Activated CD8-positive, alpha-beta memory T cell treated with anti-CD3 and anti-CD28 coated beads, Interleukin-2, amount 50 U/mL, for 48 hours (primary cell): ENCODE data around the gene MS4A18.
"Not testable (repeated sequence)": the region's sequence is repeated elsewhere in the genome, so short reads cannot be mapped to it uniquely, and the experiment has no call there.

Experiments used
- DNase-seq: peaks from one replicate; pipeline ENCODE4 v3.0.0-alpha.2; 2020

MS4A18 gene

DNA sequence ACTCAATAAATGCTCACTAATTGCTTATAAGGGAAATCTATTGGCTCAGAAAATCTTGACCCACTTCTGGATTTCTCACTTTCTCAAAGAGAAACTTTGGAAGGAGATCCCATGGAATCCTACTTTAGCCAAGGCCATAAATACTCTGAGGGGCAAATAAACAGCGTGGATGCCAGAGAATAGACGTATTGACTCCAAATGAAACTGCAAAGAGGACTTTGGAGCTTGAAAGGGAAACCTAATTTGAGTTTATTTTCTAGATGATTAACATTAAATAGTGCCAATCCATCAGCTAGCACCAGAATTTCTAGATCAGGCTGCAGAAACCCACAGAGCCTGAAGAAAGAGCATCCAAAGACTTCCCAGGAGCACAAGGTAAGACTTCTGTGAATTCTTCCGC, at the start of gene MS4A18:
TSS of gene MS4A18 (plus strand) at position 301 of the 400 bp plus-strand sequence.
- DNase-seq, result no peak

- DNase-seq, result not testable (repeated sequence)
These were observed 46.3 kb upstream of the MS4A18 start for GRCh38 chr11:60678231-60678630.

DNA sequence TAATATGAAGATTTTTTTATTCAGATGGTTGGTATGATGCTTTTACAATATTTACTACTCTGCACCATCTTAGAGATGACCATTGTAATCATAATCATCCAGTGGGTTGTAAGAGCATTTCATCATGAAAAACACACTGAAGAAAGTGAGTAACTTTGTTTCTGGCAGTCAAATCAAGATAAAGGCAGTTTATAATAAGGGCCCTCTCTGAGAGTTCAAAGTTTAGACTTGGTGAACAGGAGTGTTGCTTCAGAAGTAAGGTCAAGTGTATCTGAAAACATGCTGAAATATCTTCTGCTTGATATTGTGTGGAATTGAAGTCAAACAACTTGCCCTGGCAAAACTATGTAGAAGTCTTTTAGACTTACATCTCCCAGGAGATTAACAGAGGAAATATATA, 44.6 kb upstream of the MS4A18 start:
- no peak for DNase-seq

DNA sequence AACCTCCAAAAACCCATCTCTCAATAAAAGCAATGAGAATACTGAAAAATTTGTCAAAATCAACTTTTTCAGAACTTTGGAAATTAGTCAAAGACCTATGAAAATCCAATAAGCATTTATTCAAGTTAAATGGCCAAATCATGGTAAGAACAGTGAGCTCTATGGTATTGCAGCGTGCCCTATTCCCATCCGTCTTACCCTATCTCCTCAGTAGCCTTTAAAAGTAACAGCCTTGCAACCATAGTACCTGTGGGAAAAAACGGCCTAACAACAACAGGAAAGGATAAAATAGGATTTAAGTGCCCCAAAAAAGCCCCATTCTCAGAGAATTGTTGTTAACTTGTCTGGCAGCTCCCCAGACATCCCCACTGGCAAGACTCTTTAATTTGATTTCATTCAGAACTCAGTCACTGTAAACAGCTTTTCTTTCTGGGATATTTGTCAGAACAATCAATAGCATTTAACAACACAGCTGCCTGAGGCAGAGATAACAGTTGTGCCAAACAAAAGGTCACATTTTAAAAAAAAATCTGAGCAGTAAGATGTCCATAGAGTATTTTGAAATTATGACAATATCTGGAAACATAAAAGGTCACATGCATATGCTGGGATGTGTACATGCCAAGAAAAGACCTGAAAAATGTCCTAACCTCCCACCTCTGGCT, 43.9 kb upstream of the MS4A18 start:
- no peak for DNase-seq

DNA sequence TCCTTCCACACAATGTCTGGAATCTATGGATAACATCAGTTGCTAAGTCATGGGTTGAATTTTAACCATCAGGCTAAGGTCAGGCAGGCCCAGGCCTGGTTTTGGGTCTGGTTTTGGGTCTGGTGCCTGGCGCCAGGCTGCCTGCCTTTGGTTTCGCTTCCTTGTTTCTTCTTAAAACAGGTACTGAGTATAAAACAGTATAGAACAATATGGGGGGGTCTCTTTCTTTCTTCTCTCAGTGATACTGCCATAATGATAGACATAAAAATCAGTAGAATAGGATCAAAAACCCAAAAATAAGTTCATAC, 40.0 kb upstream of the MS4A18 start:
- not testable (repeated sequence) for DNase-seq

DNA sequence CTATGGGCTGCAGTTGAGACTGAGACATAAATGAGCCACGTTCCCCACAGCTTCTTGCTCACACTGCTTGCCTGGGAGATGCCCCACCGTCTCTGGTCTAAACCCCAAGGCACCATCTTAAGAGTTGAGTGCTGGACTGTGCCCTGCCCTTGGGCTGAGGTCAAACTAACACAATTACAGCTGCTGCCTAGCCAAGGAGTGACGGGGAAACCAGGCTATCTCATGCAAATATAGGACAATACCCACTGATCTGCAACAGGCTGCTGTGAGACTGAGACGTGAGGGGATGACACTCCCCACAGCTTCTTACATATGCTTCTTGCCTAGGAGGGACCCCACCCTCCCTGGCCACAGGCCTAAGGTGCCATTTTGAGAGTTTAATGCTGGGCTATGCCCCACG, 32.9 kb upstream of the MS4A18 start:
- DNase-seq, result no peak

DNA sequence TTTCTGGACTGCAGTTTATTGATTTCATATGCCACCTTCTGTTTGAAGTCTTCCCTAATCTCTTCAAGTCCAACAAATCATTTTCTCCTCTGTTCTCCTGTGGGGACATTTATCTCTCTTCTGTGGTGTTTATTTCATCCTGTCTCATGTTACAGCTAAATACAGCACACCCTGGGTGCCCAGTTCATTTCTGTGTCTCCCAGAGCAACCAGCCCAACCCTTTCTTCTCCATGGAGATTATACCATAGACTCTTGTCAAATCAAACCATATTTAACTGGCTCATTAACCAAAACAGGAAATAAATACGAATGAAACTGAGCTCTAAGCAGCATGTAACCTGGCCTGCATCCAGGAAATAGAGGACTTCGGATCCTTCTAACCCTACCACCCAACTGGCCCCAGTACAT, 25.2 kb upstream of the MS4A18 start, which contains the start of gene MS4A8:
TSS of gene MS4A8 (plus strand) at position 329 of the 408 bp plus-strand sequence. CDS start 1,249 bp downstream, outside the sequence.
- no peak for DNase-seq

GRCh38 chr11:60699936-60700335, 24.6 kb upstream of the MS4A18 start:
- DNase-seq, result no peak

DNA sequence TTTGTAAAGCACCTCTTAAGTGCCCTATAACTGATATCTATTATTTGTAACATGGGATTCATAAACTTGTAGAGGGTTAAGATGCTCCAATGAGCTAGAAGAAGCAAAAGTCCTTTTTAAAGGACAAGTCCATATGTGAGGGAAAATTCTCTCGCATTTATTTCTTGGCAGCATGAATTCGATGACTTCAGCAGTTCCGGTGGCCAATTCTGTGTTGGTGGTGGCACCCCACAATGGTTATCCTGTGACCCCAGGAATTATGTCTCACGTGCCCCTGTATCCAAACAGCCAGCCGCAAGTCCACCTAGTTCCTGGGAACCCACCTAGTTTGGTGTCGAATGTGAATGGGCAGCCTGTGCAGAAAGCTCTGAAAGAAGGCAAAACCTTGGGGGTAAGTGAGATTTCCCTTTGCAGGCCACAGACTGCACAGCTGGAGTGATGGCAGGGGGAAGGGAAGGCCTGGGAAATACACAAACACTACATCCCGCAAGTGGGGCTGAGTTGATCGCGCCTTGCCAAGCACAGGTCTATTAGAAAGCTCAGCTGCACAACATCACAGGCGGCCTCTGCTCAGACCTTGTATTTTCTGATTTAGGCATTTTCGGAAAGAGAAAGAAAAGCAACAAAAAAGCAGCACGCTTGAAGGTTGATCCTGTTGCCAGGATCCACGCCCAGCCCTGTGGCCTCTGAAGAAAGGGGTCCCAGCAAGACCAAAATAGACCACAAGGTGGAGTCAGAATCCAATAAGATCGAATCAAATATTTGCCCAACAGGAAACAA, 23.6 kb upstream of the MS4A18 start:
- DNase-seq, result no peak

DNA sequence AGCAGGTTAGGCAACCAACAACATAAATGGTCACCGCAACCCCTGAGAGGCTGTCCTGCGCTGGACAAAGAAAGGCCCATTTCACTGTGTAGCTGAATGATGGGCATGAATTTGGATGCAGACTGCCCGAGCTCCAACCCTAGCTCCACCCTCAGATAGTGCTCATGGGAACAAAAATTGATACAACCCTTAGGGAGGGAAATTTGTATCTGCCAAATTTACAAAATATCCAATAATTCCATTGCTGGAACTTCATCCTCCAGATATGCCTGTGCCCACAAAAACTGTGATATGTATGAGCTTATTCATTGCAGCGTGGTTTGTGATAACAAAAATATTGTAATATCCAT, 23.1 kb upstream of the MS4A18 start:
- DNase-seq, result no peak

- DNase-seq, result no peak
These were observed 21.1 kb upstream of the MS4A18 start for GRCh38 chr11:60703374-60703773.

GRCh38 chr11:60705895-60706294, 18.6 kb upstream of the MS4A18 start:
- DNase-seq, result no peak

DNA sequence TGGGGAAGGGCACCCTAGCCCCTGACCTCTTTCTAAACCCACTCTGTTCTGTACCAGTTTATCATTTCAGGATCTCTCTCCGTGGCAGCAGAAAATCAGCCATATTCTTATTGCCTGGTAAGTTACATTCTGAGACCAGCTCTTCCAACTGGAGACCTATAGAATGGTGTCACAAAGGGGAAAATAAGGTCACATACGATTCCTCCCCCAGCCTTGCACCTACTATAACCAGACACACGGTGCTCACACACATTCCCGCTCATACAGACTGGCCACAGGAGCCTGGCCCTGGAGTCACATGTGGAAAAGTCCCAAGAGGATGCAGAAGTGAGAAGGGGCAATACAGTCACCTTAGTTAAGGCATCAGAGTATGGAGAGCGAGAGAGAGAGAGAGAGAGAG, 17.6 kb upstream of the MS4A18 start:
- DNase-seq, result no peak

DNA sequence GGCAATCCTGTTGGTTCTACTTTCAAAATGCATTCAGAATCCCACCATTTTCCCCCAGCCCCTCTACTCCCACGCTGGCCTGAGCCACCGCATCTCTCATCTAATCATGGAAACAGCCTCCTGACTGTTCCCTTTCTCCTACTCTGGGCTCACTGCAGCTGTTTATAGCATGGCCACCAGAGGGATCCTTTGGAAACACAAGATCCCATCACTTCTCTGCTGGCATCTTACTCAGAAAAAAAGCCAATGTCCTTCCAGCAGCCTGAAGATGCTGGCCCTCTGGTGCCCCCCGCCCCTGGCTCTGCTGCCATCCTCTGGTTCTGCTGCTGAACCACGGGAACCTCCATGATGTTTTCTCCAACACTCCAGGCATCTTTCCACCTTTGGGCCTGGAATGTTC, 14.0 kb upstream of the MS4A18 start:
- DNase-seq, result no peak

DNA sequence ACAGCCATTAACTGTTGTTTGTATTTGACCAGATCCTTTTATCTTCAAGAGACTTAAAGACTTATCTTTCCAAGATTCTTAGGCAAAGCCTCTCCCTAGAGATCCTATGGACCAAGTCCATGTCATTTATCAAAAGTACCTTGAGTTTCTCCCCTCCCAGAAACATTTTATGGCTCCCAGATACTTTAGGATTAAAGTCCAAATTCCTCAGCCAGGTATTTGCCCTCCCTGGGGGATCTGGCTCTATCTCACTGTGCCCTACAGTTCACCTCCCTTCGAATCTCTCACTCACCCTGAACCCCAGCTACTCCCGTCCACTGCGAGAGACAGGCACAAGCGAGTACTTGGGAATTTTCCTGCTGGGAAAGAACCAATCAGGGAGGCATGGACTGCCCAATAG, 13.2 kb upstream of the MS4A18 start:
- no peak for DNase-seq

GRCh38 chr11:60713423-60713822, 11.1 kb upstream of the MS4A18 start:
- DNase-seq, result not testable (repeated sequence)

DNA sequence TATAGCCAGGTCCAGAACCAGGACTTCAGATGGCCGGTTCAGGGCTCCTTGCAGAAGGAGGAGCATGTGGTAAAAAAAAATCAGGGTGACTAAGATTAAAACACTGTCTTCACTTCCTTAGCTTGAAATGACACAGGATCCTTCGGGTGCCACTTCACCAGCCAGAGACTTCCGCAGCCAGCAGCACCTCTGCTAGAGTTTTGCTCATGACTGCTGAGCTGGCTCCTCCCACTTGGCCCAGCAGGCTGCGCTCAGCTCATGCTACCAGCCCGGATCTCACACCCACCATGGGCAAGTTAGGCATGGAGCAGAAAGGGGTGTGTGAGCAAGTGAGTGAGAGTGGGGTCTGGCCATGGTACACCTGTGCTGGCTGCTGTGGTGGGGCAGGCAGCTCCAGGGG, 6.6 kb upstream of the MS4A18 start:
- DNase-seq, result no peak

- no peak for DNase-seq
These were observed 5.8 kb upstream of the MS4A18 start for GRCh38 chr11:60718524-60719316.

- no peak for DNase-seq
These were observed 5.1 kb upstream of the MS4A18 start for GRCh38 chr11:60719391-60719790.

- no peak for DNase-seq
These were observed 4.1 kb upstream of the MS4A18 start for GRCh38 chr11:60720460-60720859.

GRCh38 chr11:60725592-60725991, 1.1 kb downstream of the MS4A18 start:
- no peak for DNase-seq

DNA sequence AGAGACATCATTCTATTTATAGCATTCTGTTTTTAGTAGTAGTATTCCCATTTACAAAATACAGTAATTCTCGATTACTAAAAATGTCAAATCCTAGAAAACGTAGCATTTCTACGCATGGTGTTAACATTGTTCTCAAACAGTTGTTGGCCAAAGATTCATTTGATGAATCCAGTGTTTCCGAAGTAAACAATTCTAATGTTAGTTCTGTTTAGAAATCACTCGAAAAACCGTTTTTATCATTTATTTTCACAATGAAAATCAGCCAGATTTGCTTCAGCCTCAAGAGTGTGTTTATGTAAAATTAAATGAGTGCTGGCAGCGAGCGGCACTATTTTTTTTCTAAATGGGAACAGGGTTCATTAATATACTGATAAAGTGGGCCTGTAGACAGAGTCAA, 7.1 kb downstream of the MS4A18 start:
- DNase-seq, result no peak

DNA sequence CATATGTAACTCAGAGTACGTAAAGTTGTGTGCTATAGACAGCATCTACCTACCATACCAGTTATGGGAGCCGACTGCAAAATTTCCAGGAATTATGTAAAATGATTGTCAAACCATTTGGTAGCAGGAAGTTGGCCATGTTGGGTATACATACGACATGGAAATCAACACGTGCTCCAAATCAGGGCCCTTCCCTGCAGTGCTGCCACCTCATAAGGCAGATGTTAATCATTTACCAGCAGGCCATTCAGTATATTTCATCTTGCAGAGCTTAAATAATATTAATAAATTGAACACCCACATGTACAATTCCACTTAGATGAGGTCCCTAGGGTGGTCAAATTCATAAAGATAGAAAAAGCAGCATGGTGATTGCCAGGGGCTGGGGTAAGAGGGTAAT, 9.8 kb downstream of the MS4A18 start:
- no peak for DNase-seq

GRCh38 chr11:60739114-60739513, 14.6 kb downstream of the MS4A18 start:
- no peak for DNase-seq
